ENCODE measurements around the gene GJC2.
A peak's percentile ranks its signal among the peaks of the same experiment; 100 is the strongest.
"Not testable (repeated sequence)": the region's sequence is repeated elsewhere in the genome, so short reads cannot be mapped to it uniquely, and the experiment has no call there.

The GJC2 gene

GRCh38 chr1:228149406-228150119 lies at the start of gene GJC2:
GJC2 (plus strand) TSS chr1:228149930; CDS start chr1:228157759, 7,829 bp downstream.
- peak; percentile 25 for DNase-seq (ENCODE audit: low read depth)

DNA sequence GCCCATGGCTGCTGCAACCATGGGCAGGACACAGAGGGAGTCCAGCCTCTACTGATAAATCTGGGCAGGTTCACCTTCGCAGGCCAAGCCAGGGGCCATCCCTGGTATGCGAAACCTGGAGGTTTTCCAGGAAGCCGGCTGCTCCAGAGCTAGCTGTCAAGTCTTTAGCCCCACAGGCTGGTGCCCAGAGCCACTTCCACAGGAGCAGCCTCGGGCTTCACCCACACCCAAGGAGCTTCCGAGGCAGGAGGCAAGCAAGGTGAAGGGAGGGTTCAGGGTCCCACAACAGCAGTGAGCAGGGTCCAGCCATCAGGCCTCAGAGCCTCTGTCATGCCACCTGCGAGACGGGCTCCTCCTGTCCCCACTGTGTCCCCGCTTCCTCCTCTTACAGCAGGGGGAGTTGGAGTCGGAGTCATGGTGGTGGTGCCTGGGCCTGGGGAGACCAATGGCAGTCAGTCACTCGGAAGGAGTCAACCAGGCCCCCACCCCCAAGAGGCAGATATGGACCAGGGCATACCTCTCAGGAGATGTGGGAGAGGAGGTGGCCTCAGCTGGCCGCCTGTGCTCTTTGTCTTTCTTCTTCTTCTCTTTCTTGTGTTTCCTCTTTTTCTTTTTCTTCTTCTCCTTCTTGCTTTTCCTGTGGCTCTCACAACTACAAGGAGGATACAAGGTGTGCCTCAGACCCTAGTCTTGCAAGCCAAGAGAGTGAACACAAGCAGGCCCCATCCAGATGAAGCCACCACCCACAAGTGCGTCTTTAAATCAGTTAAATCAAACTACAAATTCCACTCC lies 48.7 kb upstream of the GJC2 start:
- DNase-seq (ENCODE audit: low read depth) = no peak

GRCh38 chr1:228101614-228101993 lies 48.1 kb upstream of the GJC2 start:
- no peak for DNase-seq (ENCODE audit: low read depth)

GRCh38 chr1:228101994-228102790 lies 47.5 kb upstream of the GJC2 start:
- peak; percentile 70 for DNase-seq (ENCODE audit: low read depth)

- DNase-seq (ENCODE audit: low read depth) = peak; percentile 94
These were observed 46.7 kb upstream of the GJC2 start, which contains the start of gene C1orf35 for GRCh38 chr1:228102791-228103620. C1orf35 (minus strand) TSS chr1:228103325; CDS start chr1:228103227, 98 bp downstream.

GRCh38 chr1:228104526-228105269 lies 45.0 kb upstream of the GJC2 start:
- no peak for DNase-seq (ENCODE audit: low read depth)

- DNase-seq (ENCODE audit: low read depth) = no peak
These were observed 44.3 kb upstream of the GJC2 start for GRCh38 chr1:228105270-228105995.

DNA sequence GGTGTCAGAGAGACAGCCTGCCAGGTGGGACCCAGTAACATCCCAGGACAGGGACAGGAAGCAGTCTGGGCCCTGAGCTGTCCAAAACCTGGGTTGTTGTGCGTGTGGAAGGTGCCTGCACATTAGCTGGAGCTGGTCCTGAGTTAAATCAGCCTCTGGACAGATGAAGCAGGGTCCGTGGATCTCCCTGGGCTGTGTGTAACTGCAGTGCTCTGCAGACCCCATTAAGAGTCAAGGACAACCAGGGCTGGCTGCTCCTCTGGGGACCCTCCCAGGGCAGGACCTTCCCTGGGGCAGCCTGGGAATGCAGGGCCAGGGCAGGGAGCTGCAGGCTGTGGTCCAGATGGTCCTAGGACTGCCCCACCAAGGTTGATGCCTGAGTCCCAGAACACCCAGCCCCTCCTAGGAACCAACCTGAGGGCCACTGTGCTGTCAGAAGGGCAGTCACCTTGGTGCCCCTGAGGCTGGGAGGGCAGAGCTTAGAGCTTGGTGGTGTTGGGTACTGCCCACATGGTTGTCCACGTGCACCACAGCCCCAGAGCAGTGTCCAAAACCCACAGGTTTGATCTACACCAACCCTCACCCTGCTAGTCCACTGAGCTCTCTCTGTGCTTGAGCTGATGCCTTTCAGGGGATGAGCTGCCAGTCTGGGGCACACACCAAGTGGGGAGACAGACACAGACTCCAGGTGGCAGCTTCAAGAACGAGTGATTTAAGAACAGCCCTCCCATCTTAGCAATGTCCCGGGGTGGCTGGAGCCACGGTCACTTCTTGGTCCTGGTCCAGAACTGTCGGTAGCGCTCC lies 43.5 kb upstream of the GJC2 start:
- DNase-seq (ENCODE audit: low read depth) = no peak

DNA sequence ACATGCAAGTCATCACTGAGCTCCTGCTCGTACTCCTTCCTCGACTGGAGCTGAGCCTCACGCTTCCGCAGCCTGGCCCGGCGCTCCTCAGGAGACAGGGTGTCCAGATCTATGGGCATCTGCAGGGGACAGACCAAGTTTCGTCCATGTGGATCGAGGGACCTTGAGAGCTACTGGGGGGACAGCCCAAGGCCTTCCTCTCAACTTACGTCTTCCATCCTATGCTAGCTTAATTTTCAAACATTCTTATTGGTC lies 43.0 kb upstream of the GJC2 start:
- DNase-seq (ENCODE audit: low read depth) = no peak

DNA sequence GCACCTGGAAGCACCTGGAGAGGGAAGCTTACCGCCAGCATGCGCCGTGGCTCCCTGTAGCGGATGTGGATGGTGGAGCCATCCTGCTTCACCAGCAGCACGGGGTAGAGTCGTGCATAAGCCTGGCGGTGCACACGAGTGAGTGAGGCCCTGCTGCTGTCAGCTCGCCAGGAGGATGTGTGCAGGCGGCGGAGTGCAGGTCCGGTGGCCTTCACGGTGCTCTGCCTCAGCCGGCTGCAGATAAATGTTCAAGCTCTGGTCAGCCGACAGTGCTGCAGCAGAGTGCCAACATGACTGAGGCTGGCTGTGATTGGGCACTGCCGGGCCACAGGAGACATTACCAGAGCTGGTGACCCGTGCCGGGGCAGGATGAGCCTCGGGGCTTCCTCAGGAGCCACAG lies 42.1 kb upstream of the GJC2 start:
- no peak for DNase-seq (ENCODE audit: low read depth)

DNA sequence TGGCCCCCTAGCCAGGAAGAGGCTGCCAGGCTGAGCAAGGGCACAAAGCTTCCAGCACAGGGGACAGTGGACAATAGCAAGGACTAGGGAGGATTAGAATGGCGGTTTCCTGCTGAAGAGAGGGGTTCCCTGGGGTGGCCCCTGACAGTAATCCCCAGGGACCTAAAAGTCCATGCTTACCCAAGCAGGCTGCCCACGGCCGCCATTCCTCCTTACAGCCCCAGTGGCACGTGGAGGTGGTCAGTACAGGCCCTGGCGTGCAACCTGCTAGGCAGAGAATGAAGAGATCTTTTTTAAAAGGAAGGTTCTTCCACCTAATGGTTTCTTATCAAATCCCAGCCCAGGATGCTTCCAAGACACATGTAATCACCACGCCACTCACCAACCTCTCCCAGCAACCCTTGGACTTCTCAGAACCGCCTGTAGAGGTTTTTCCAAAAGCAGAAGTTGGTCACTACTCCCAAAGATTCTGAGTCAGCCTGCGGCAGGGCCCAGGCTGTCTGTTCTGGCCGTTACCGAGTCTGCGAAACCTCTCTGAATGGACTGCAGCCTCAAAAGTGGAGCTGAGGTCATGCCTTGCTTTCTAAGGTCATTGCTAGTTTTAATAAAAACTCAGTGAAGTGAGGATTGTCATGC lies 41.6 kb upstream of the GJC2 start:
- no peak for DNase-seq (ENCODE audit: low read depth)

GRCh38 chr1:228108742-228109072 lies 41.0 kb upstream of the GJC2 start:
- DNase-seq (ENCODE audit: low read depth) = no peak

DNA sequence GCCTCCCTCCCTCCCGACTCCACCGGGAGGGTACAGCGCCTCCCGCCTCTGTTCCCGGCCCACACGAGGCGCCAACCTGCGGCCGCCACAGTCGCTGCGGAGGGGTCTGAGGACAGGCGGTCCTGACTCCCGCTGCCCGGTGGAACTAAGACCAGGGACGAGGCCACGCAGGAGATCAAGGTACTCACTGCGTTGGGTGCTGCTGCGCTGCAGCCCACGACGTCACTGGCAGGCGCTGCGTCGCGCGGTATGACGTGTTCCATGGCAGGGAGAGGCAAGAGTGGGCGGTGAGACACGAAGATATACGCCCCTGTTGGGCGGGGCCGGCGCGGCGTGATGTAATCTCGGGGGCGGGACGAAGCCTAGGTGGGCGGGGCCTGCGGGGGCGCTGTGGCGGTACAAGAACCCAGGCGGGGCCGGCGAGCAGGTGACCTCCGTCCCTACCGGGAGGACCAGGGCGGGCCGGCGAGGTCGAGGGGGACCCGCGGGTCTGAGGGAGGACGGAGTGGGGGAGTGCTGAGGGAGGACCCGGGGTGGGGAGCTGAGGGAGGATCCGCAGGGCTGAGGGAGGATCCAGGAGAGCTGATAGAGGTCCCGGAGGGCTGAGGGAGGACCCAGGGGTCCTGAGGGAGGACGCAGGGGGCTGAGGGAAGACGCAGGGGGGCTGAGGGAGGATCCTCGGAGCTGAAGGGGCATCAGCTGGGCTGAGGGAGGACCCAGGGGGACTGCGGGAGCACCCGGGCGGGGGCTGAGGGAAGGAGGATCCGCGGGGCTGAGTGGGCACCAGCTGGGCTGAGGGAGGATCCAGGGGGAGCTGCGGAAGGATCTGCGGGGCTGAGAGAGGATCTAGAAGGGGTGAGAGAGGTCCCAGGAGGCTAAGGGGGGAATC lies 40.4 kb upstream of the GJC2 start, which contains the start of gene MRPL55:
Gene MRPL55, minus strand, starts transcription at position 227 of the 889 bp plus-strand sequence. CDS start 1,039 bp downstream, outside the sequence.
- peak; percentile 96 for DNase-seq (ENCODE audit: low read depth)

DNA sequence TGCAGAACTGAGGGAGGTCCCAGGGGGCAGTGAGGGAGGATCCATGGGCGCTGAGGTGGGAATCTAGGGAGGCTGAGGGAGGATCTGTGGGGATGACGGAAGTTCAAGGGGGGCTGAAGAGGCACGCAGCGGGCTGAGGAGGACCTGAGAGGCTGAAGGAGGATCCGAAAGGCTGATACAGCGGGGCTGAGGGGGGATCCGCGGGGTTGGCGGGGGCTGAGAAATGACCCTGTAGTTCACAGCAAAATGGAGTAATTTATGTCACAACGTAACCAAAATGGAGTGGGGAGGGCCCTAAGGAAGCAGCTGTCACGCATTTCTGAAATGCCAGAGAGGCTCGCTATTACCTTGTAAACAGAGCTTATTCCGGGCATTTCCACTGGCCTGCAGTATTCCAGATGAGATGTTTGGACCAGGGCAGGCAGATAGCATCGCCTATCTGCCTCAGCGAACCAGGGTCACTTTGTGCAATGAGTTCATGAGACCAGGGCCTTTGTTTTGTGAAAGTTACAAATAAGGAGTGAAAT lies 39.7 kb upstream of the GJC2 start:
- peak; percentile 43 for DNase-seq (ENCODE audit: low read depth)

GRCh38 chr1:228110556-228110955 lies 39.2 kb upstream of the GJC2 start:
- DNase-seq (ENCODE audit: low read depth) = no peak

DNA sequence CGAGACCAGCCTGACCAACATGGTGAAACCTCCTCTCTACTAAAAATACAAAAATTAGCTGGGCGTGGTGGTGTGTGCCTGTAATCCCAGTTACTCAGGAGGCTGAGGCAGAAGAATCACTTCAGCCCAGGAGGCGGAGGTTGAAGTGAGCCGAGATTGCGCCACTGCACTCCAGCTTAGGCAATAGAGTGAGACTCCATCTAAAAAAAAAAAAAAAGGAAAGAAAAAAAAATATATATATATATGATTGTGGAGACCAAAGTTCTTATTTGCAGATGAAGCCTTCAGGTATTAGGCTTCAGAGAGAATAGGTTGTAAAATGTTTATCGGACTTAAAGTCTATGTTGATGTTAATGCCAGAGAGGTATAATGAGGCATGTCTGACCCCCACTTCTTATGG lies 38.4 kb upstream of the GJC2 start:
- DNase-seq (ENCODE audit: low read depth) = not testable (repeated sequence)

DNA sequence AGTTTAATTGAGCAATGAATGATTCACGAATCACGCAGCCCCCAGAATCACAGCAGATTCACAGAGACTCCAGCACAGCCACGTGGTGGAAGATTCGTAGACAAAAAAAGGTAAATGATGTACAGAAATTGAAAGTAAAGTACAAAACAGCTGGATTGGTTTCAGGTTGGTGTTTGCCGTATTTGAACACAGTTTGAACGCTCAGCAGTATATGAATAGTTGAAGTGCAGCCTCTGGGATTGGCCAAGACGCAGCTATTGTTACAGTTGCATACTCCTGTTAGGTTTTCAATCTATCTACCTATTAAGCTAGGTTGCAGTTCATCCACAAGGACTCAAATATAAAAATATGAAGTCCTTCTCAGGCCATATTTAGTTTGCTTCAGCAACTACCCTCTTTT lies 37.6 kb upstream of the GJC2 start:
- DNase-seq (ENCODE audit: low read depth) = no peak

GRCh38 chr1:228112617-228113016 lies 37.1 kb upstream of the GJC2 start:
- DNase-seq (ENCODE audit: low read depth) = no peak

Measured in ELR (cell line).